SK-N-SH (cell line): Measurements from ENCODE around the gene APEH. TPM values are rescaled to one million over a fixed set of nuclear protein-coding genes. Genes with fewer than 3 reads are reported as not detected.

Experiments
- CTCF ChIA-PET: fragments of 300-600, 350-600 bp; formaldehyde crosslinking; extraction: SDS; loops from one replicate; lab custom pipeline; 2021; lab: Yijun Ruan, JAX
- POLR2A ChIA-PET: fragments of 350-600 bp; sonication (Branson Sonifier 250); formaldehyde crosslinking; extraction: SDS; loops from one replicate; lab custom pipeline; 2020; ENCODE audit warnings: antibody characterized with exemption, inconsistent platforms; lab: Yijun Ruan, JAX
- DNase-seq: peaks from one replicate; pipeline ENCODE4 v3.0.0; 2012
- H2AFZ ChIP-seq: fragments of 200-600 bp; sonication (generic); 2 replicates; pipeline ENCODE4 v1.8.1; 2016; ENCODE audit warnings: antibody characterized with exemption, mild to moderate bottlenecking, low read depth
- H3F3A ChIP-seq: fragments of 200-600 bp; sonication (generic); replicated peaks from 2 replicates; pipeline ENCODE3; 2016; ENCODE audit warnings: antibody characterized with exemption, mild to moderate bottlenecking; ENCODE audit not compliant: insufficient read depth
- H3K27ac ChIP-seq, 2 experiments: fragments of 200-500 bp in 1 of 2; fragments of 200-600 bp in 1 of 2; sonication (Bioruptor generic) in 1 of 2; sonication (generic), shearing (Covaris generic) in 1 of 2; 2 replicates each; pipeline versions ENCODE4 v1.5.1 to v1.6.1; 2014 to 2016; ENCODE audit warnings: low read depth in 2 of 2, inconsistent platforms in 1 of 2, low read length in 1 of 2, mild to moderate bottlenecking in 1 of 2, mixed read lengths in 1 of 2
- H3K27me3 ChIP-seq: fragments of 200-600 bp; sonication (generic), shearing (Covaris generic); 2 replicates; pipeline ENCODE4 v1.6.1; 2016; ENCODE audit warnings: mixed run types; ENCODE audit not compliant: insufficient read depth
- H3K36me3 ChIP-seq, 2 experiments: fragments of 200-500 bp in 1 of 2; fragments of 200-600 bp in 1 of 2; sonication (Bioruptor generic) in 1 of 2; sonication (generic) in 1 of 2; replicated peaks in 1 of 2; 2 replicates each; pipeline versions ENCODE3 to v1.5.1; 2014 to 2016; ENCODE audit warnings: low read length in 1 of 2, mild to moderate bottlenecking in 1 of 2; ENCODE audit not compliant: insufficient read depth in 2 of 2, control insufficient read depth in 1 of 2
- H3K4me1 ChIP-seq, 2 experiments: fragments of 200-500 bp in 1 of 2; fragments of 200-600 bp in 1 of 2; sonication (Bioruptor generic) in 1 of 2; sonication (generic), shearing (Covaris generic) in 1 of 2; 2 replicates each; pipeline versions ENCODE4 v1.5.1 to v1.6.1; 2014 to 2016; ENCODE audit warnings: low read depth in 1 of 2, low read length in 1 of 2, mixed run types in 1 of 2; ENCODE audit not compliant: insufficient read depth in 2 of 2, control insufficient read depth in 1 of 2
- H3K4me2 ChIP-seq: fragments of 200-600 bp; sonication (generic), shearing (Covaris generic); 2 replicates; pipeline ENCODE4 v1.6.1; 2017; ENCODE audit warnings: mixed run types
- H3K4me3 ChIP-seq, 2 experiments: fragments of 200-500 bp in 1 of 2; fragments of 200-600 bp in 1 of 2; sonication (Bioruptor generic) in 1 of 2; sonication (generic), shearing (Covaris generic) in 1 of 2; 2 replicates each; pipeline versions ENCODE4 v1.5.1 to v1.8.1; 2014 to 2016; ENCODE audit warnings: low read depth in 2 of 2, inconsistent platforms in 1 of 2, low read length in 1 of 2, mild to moderate bottlenecking in 1 of 2, mixed read lengths in 1 of 2, moderate library complexity in 1 of 2
- H3K79me2 ChIP-seq: fragments of 200-600 bp; sonication (generic); 2 replicates; pipeline ENCODE4 v1.8.1; 2017; ENCODE audit warnings: mild to moderate bottlenecking; ENCODE audit not compliant: insufficient read depth
- H3K9ac ChIP-seq: fragments of 200-600 bp; sonication (generic); 2 replicates; pipeline ENCODE4 v1.6.1; 2017; ENCODE audit warnings: mixed run types
- H3K9me2 ChIP-seq: fragments of 200-600 bp; sonication (generic); 2 replicates; pipeline ENCODE4 v1.6.1; 2017; ENCODE audit warnings: mixed run types
- H3K9me3 ChIP-seq: fragments of 200-600 bp; sonication (generic); 2 replicates; pipeline ENCODE4 v1.6.1; 2017; ENCODE audit warnings: mixed run types, mild to moderate bottlenecking, moderate library complexity
- H4K20me1 ChIP-seq: fragments of 200-600 bp; sonication (generic); 2 replicates; pipeline ENCODE4 v1.6.1; 2017; ENCODE audit warnings: mild to moderate bottlenecking, mixed run types; ENCODE audit not compliant: insufficient read depth
- CHD2 ChIP-seq: fragments of 150-350 bp; IDR thresholded peaks from 2 replicates; pipeline ENCODE4 v1.6.1; 2018; ENCODE audit warnings: low read length; ENCODE audit not compliant: partially characterized antibody
- EP300 ChIP-seq, 2 experiments: IDR thresholded peaks; 2 replicates each; pipeline versions ENCODE4 v1.4.0 to v1.6.1; 2012; ENCODE audit warnings: borderline replicate concordance in 1 of 2, low read depth in 1 of 2, low read length in 1 of 2
- FOSL2 ChIP-seq: IDR thresholded peaks from 2 replicates; pipeline ENCODE4 v1.4.0; 2012; ENCODE audit warnings: low read depth, mild to moderate bottlenecking, moderate library complexity, borderline replicate concordance
- JUND ChIP-seq: IDR thresholded peaks from 2 replicates; pipeline ENCODE4 v1.4.0; 2012
- PBX3 ChIP-seq: IDR thresholded peaks from 2 replicates; pipeline ENCODE4; 2012
- RAD21 ChIP-seq: IDR thresholded peaks from 2 replicates; pipeline ENCODE4 v1.6.1; 2012; ENCODE audit warnings: mild to moderate bottlenecking, low read length
- RFX5 ChIP-seq: IDR thresholded peaks from 2 replicates; pipeline ENCODE4 v1.6.1; 2012; ENCODE audit warnings: mild to moderate bottlenecking, improper control_type of control experiment, low read length
- RXRA ChIP-seq: IDR thresholded peaks from 2 replicates; pipeline ENCODE4 v1.4.0; 2012; ENCODE audit warnings: low read depth, mild to moderate bottlenecking, borderline replicate concordance
- SIN3A ChIP-seq: IDR thresholded peaks from 2 replicates; pipeline ENCODE4 v1.6.1; 2012; ENCODE audit warnings: low read depth, mild to moderate bottlenecking, low read length, moderate library complexity, borderline replicate concordance
- SMC3 ChIP-seq: IDR thresholded peaks from 2 replicates; pipeline ENCODE4 v1.6.1; 2012; ENCODE audit warnings: low read depth, low read length, improper control_type of control experiment
- TAF1 ChIP-seq: IDR thresholded peaks from 2 replicates; pipeline ENCODE4 v1.6.1; 2012; ENCODE audit warnings: low read depth, mild to moderate bottlenecking, low read length, moderate library complexity, borderline replicate concordance
- TEAD4 ChIP-seq: IDR thresholded peaks from 2 replicates; pipeline ENCODE4 v1.4.0; 2012; ENCODE audit warnings: mild to moderate bottlenecking, borderline replicate concordance; ENCODE audit not compliant: insufficient read depth
- USF1 ChIP-seq: IDR thresholded peaks from 2 replicates; pipeline ENCODE4 v1.4.0; 2012; ENCODE audit warnings: low read depth, borderline replicate concordance
- USF2 ChIP-seq: fragments of 150-350 bp; IDR thresholded peaks from 2 replicates; pipeline ENCODE4 v1.6.1; 2017; ENCODE audit warnings: antibody characterized with exemption, low read length, low read depth, borderline replicate concordance
- ZBTB33 ChIP-seq: IDR thresholded peaks from 2 replicates; pipeline ENCODE4 v1.4.0; 2012; ENCODE audit warnings: low read depth, borderline replicate concordance
- WGBS: methylation state at CpG from one replicate; pipeline ENCODE4 v1.1.6; 2017; ENCODE audit warnings: low lambda C conversion rate; 5-methylcytosine and 5-hydroxymethylcytosine counted together
- polyA plus RNA-seq, 3 experiments: library from polyadenylated mRNA; depleted of rRNA; stranded (reverse); fragments of >200 nt; gene quantifications; 2 replicates each; pipeline ENCODE4 v1.2.3, GENCODE V29; 2012
- TF ChIP-seq, protein P1 (sequence below): IDR thresholded peaks from 2 replicates; pipeline ENCODE4 v1.6.1; 2012; ENCODE audit warnings: mild to moderate bottlenecking, low read depth, low read length, moderate library complexity
- TF ChIP-seq, protein P2 (sequence below): IDR thresholded peaks from 2 replicates; pipeline ENCODE4 v1.4.0; 2012; ENCODE audit warnings: low read depth

The APEH gene
- polyA plus RNA-seq, 1 of the 3 experiments (the other 2 are of a cell fraction) = 112 TPM

DNA sequence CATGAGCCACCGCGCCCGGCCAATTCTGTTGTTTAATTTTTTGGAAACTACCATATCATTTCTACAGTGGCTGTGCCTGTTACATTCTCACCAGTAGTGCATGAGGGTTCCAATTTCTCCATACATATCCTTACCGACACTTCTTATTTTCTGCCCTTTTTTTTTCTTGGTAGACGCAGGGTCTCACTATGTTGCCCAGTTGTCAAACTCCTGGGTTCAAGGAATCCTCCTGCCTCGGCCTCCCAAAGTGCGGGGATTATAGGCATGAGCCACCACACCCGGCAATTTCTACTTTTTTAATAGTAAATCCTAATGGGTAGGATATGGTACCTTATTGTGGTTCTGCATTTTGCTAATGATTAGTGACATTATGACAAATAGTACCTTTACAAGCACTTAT is 35.7 kb downstream of the APEH start:
- Histone ChIP-seq H3K4me2 (no peak overlapping the region), H3F3A (no peaks in the 10 kb centered on the region), H3K9me2 (no peaks in the 10 kb centered on the region), H3K4me1 (no peaks in the 10 kb centered on the region), H3K9ac (no peak overlapping the region), H2AFZ (no peak overlapping the region), H3K9me3 (no peaks in the 10 kb centered on the region), H3K36me3 (peaks cover 8 to 12% of the 10 kb centered on the region in 2 experiments), H4K20me1 (no peaks in the 10 kb centered on the region), H3K4me3 (no peak overlapping the region), H3K27me3 (no peaks in the 10 kb centered on the region), H3K27ac (no peak overlapping the region), H3K79me2 (no peaks in the 10 kb centered on the region)
- POLR2A ChIA-PET = no interaction called here
- CTCF ChIA-PET = no interaction called here
- WGBS = 95% methylated on average over 8 of the region's 8 CpGs
- TF ChIP-seq JUND (no peak), EP300 (IDR thresholded peaks at IDR 0.05; ENCODE audit: borderline replicate concordance in 1 of 2, low read depth in 1 of 2, low read length in 1 of 2) (no peak), TAF1 (no peak), USF2 (no peak), FOSL2 (no peak), SIN3A (no peak), USF1 (no peak), RFX5 (no peak), ZBTB33 (no peak), PBX3 (no peak), RXRA (no peak), RAD21 (no peak), TEAD4 (no peak), CHD2 (no peak), SMC3 (no peak)
- TF ChIP-seq, protein P1, sequence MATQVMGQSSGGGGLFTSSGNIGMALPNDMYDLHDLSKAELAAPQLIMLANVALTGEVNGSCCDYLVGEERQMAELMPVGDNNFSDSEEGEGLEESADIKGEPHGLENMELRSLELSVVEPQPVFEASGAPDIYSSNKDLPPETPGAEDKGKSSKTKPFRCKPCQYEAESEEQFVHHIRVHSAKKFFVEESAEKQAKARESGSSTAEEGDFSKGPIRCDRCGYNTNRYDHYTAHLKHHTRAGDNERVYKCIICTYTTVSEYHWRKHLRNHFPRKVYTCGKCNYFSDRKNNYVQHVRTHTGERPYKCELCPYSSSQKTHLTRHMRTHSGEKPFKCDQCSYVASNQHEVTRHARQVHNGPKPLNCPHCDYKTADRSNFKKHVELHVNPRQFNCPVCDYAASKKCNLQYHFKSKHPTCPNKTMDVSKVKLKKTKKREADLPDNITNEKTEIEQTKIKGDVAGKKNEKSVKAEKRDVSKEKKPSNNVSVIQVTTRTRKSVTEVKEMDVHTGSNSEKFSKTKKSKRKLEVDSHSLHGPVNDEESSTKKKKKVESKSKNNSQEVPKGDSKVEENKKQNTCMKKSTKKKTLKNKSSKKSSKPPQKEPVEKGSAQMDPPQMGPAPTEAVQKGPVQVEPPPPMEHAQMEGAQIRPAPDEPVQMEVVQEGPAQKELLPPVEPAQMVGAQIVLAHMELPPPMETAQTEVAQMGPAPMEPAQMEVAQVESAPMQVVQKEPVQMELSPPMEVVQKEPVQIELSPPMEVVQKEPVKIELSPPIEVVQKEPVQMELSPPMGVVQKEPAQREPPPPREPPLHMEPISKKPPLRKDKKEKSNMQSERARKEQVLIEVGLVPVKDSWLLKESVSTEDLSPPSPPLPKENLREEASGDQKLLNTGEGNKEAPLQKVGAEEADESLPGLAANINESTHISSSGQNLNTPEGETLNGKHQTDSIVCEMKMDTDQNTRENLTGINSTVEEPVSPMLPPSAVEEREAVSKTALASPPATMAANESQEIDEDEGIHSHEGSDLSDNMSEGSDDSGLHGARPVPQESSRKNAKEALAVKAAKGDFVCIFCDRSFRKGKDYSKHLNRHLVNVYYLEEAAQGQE = no peak
- TF ChIP-seq, protein P2, sequence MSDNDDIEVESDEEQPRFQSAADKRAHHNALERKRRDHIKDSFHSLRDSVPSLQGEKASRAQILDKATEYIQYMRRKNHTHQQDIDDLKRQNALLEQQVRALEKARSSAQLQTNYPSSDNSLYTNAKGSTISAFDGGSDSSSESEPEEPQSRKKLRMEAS = no peak
- no peak for DNase-seq
